Measurements from ENCODE around the gene ASTL.
"Not testable (repeated sequence)": the region's sequence is repeated elsewhere in the genome, so short reads cannot be mapped to it uniquely, and the experiment has no call there.

ASTL gene

DNA sequence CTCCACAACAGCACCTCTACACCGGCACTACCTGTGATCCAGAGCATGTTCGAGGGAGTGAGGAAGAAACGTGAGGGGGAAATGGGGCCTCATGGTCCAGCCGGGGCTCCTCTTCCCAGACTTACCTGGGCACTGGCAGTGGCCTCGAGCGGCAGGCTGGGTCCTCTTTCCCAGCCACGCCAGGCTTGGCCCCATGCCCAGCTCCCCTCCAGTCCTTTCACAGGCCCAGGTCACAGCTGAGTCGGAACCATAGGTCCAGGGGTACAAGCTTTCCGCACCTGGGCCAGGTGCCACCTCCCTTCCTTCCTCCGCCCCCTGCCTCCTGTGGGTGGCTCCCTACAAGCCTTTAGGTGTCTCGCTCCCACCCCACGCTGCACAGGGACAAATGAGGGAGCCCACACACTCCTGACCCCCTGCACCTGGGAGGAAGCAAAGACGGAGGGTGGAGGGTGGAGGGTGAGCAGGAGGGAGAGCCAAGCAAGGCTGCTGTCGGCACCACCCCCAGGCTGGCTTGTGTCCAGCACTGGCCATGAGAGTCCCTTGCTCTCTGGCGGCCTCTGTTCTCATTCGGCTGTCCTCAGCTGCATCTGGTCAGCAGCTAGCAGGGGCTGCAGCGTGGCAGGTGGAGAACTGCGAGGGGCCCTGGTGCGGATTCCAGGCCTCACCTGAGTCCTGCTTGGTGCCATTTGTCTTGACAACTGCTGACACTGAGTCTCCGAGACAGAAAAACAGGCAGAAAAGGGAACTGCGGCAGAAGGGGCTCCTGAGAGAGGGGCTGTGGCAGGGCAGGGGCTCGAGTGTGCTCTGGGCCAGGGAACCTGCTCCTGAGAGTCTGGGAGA is 48.7 kb downstream of the ASTL start:
- no peaks in the 10 kb centered on the region for H3K27me3 ChIP-seq (replicated peaks in 2 of 5; ENCODE audit: control insufficient read depth in 4 of 5, insufficient read depth in 5 of 5, low read length in 4 of 5)
- WGBS (ENCODE audit: insufficient coverage) = 97% methylated on average over 18 of the region's 22 CpGs
- no peak overlapping the region for H3K4me3 ChIP-seq (ENCODE audit: control insufficient read depth in 1 of 7, extremely low read depth in 1 of 7, insufficient read depth in 4 of 7, low read depth in 2 of 7, low read length in 6 of 7)
- no peaks in the 10 kb centered on the region for H3K9me3 ChIP-seq (ENCODE audit: control extremely low read depth in 1 of 5, control insufficient read depth in 4 of 5, insufficient read depth in 2 of 5, low read depth in 1 of 5, low read length in 4 of 5)
- H3K27ac ChIP-seq (ENCODE audit: insufficient read depth in 1 of 2, low read depth in 1 of 2, low read length in 2 of 2, poor library complexity in 1 of 2, severe bottlenecking in 2 of 2) = no peak overlapping the region
- no peak for DNase-seq
- no peaks in the 10 kb centered on the region for H3K4me1 ChIP-seq (ENCODE audit: control extremely low read depth in 1 of 4, control insufficient read depth in 4 of 4, insufficient read depth in 4 of 4, low read length in 3 of 4)
- ChIA-PET POLR2A (no interaction called here), CTCF (interaction anchor here (0.6 to 0.9 kb wide), 3 partner anchors 9 to 21 kb away, joined by 3 read pairs; no protein-coding TSS in a partner anchor)
- no peaks in the 10 kb centered on the region for H3K36me3 ChIP-seq (ENCODE audit: control insufficient read depth in 4 of 4, insufficient read depth in 4 of 4, low read length in 3 of 4)

DNA sequence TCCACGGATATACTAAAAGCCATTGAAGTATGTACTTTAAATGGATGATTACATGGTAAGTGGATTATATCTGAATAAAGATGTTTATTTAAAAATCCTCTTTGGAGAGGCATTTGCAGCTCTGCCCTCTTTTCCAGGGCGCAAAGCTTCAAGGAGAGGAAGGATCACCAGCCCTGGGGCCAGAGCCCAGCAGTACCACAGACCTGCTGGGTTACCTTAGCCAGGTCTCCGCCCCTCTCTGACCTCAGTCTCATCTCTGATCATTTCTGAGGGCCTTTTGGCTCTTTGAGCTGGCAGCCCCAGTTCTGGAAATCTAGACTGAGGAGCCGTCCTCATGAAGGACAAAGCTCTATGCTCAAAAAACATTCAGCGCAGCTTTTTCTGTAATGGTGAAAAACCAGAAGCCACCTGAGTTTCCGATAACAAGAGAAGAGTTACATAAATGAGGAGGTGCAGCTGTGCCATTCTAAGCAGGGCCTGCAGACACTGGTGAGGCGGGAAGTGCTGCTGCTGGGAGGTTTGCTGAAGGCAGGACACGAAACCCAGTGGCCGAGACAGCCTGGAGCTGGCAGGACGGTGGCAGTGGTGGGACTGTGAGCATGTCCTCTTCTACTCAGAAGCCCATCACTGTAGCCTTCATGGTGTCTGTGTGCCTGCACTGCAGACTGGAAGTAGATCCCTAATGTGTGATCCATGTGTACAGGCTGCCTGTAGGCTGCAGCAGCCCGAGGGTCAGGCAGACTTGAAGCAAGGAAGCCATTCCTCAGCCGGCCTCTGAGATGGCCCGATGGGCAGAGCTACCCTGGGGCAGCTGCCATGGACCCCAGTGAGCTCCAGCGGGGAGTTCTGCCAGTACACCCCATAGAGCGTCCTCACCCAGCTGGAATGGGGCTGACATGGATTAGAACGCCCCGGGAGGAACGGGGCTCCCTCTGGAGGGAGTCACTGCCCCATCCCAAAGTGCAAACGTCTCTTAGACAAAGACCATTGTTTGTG is 49.7 kb downstream of the ASTL start:
- POLR2A ChIA-PET = no interaction called here
- DNase-seq = no peak
- no peaks in the 10 kb centered on the region for H3K27me3 ChIP-seq (replicated peaks in 2 of 5; ENCODE audit: control insufficient read depth in 4 of 5, insufficient read depth in 5 of 5, low read length in 4 of 5)
- H3K36me3 ChIP-seq (ENCODE audit: control insufficient read depth in 4 of 4, insufficient read depth in 4 of 4, low read length in 3 of 4) = no peaks in the 10 kb centered on the region
- H3K4me3 ChIP-seq (ENCODE audit: control insufficient read depth in 1 of 7, extremely low read depth in 1 of 7, insufficient read depth in 4 of 7, low read depth in 2 of 7, low read length in 6 of 7) = no peak overlapping the region
- CTCF ChIA-PET = interaction anchor here (0.9 to 1.3 kb wide), 2 partner anchors 20 to 22 kb away, joined by 3 to 5 read pairs; no protein-coding TSS in a partner anchor
- H3K4me1 ChIP-seq (ENCODE audit: control extremely low read depth in 1 of 4, control insufficient read depth in 4 of 4, insufficient read depth in 4 of 4, low read length in 3 of 4) = no peaks in the 10 kb centered on the region
- no peak overlapping the region for H3K27ac ChIP-seq (ENCODE audit: insufficient read depth in 1 of 2, low read depth in 1 of 2, low read length in 2 of 2, poor library complexity in 1 of 2, severe bottlenecking in 2 of 2)
- no peaks in the 10 kb centered on the region for H3K9me3 ChIP-seq (ENCODE audit: control extremely low read depth in 1 of 5, control insufficient read depth in 4 of 5, insufficient read depth in 2 of 5, low read depth in 1 of 5, low read length in 4 of 5)
- 94% methylated on average over 16 of the region's 19 CpGs for WGBS (ENCODE audit: insufficient coverage)

DNA sequence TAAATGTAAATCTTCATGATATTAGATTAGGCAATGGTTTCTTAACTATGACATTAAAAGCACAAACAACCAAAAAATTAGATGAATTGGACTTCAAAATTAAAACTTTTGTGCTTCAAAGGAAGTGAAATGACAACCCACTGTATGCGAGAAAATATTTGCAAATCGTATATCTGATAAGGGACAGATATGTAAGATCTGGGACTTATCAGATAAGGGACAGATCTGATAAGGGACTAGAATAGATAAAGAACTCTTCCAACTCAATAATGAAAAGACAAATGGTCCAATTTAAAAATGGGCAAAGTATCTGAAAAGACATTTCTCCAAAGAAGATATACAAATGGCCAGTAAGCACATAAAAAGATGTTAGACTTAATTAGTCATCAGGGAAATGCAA is 51.2 kb downstream of the ASTL start:
- Histone ChIP-seq H3K27me3 (replicated peaks in 2 of 5; ENCODE audit: control insufficient read depth in 4 of 5, insufficient read depth in 5 of 5, low read length in 4 of 5) (no peaks in the 10 kb centered on the region), H3K27ac (ENCODE audit: insufficient read depth in 1 of 2, low read depth in 1 of 2, low read length in 2 of 2, poor library complexity in 1 of 2, severe bottlenecking in 2 of 2) (no peak overlapping the region), H3K4me3 (ENCODE audit: control insufficient read depth in 1 of 7, extremely low read depth in 1 of 7, insufficient read depth in 4 of 7, low read depth in 2 of 7, low read length in 6 of 7) (no peak overlapping the region), H3K36me3 (ENCODE audit: control insufficient read depth in 4 of 4, insufficient read depth in 4 of 4, low read length in 3 of 4) (no peaks in the 10 kb centered on the region), H3K9me3 (ENCODE audit: control extremely low read depth in 1 of 5, control insufficient read depth in 4 of 5, insufficient read depth in 2 of 5, low read depth in 1 of 5, low read length in 4 of 5) (no peaks in the 10 kb centered on the region), H3K4me1 (ENCODE audit: control extremely low read depth in 1 of 4, control insufficient read depth in 4 of 4, insufficient read depth in 4 of 4, low read length in 3 of 4) (no peaks in the 10 kb centered on the region)
- no CpG with 5 or more reads among the region's 2 CpGs for WGBS (ENCODE audit: insufficient coverage)
- no peak for DNase-seq
- CTCF ChIA-PET = interaction anchor here (0.8 to 1.0 kb wide), 2 partner anchors 12 to 31 kb away, joined by 3 to 4 read pairs; no protein-coding TSS in a partner anchor
- POLR2A ChIA-PET = no interaction called here

DNA sequence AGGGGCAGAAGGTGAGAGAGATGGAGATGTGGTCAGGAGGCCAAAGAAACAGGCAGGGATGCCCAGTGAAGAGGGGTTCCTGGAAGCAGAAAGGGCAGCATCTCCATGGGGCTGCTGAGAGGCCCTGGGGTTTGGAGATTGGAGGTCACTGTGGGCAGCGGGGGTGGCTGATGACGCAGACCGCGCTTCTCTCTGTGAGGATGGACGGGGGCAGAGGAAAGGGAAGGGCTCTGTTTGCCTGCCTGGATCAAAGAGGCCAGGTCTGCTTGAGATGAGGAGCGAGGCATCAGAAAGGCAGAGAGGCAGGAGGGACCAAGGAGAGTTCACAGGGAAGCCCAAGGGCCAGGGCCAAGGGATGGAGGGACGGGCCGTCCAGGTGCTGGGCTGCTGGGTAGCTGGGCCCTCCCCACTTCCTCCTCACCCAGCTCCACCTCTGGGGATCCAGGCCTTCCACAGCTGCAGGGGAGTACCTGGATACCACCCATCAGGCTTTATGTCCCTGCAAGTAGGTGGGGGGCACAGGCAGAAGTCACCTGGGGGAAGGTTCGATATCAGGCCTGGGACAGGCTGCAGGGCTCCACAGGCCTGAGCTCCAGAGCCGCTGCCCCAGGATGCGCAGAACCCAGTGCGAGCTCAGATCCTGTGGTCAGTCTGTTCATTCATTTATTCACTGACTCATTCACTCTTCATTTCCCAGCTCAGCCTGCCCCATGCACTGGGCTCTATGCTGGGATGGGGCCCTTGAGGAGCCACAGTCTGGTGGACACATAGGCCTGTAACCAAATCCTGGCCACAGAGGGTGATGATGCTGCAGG is 52.6 kb downstream of the ASTL start:
- no peaks in the 10 kb centered on the region for H3K36me3 ChIP-seq (ENCODE audit: control insufficient read depth in 4 of 4, insufficient read depth in 4 of 4, low read length in 3 of 4)
- POLR2A ChIA-PET = no interaction called here
- WGBS (ENCODE audit: insufficient coverage) = 99% methylated on average over 8 of the region's 12 CpGs
- DNase-seq = no peak
- no peaks in the 10 kb centered on the region for H3K4me1 ChIP-seq (ENCODE audit: control extremely low read depth in 1 of 4, control insufficient read depth in 4 of 4, insufficient read depth in 4 of 4, low read length in 3 of 4)
- no peaks in the 10 kb centered on the region for H3K9me3 ChIP-seq (ENCODE audit: control extremely low read depth in 1 of 5, control insufficient read depth in 4 of 5, insufficient read depth in 2 of 5, low read depth in 1 of 5, low read length in 4 of 5)
- H3K27me3 ChIP-seq (replicated peaks in 2 of 5; ENCODE audit: control insufficient read depth in 4 of 5, insufficient read depth in 5 of 5, low read length in 4 of 5) = no peaks in the 10 kb centered on the region
- H3K4me3 ChIP-seq (ENCODE audit: control insufficient read depth in 1 of 7, extremely low read depth in 1 of 7, insufficient read depth in 4 of 7, low read depth in 2 of 7, low read length in 6 of 7) = no peak overlapping the region
- no peak overlapping the region for H3K27ac ChIP-seq (ENCODE audit: insufficient read depth in 1 of 2, low read depth in 1 of 2, low read length in 2 of 2, poor library complexity in 1 of 2, severe bottlenecking in 2 of 2)
- CTCF ChIA-PET = interaction anchor here (1.0 kb wide), 1 partner anchor 33 kb away, joined by 4 read pairs; no protein-coding TSS in a partner anchor

GRCh38 chr2:96084858-96085518 is 53.3 kb downstream of the ASTL start:
- H3K36me3 ChIP-seq (ENCODE audit: control insufficient read depth in 4 of 4, insufficient read depth in 4 of 4, low read length in 3 of 4); H3K4me3 ChIP-seq (ENCODE audit: control insufficient read depth in 1 of 7, extremely low read depth in 1 of 7, insufficient read depth in 4 of 7, low read depth in 2 of 7, low read length in 6 of 7); CTCF ChIA-PET; H3K9me3 ChIP-seq (ENCODE audit: control extremely low read depth in 1 of 5, control insufficient read depth in 4 of 5, insufficient read depth in 2 of 5, low read depth in 1 of 5, low read length in 4 of 5); H3K27ac ChIP-seq (ENCODE audit: insufficient read depth in 1 of 2, low read depth in 1 of 2, low read length in 2 of 2, poor library complexity in 1 of 2, severe bottlenecking in 2 of 2); POLR2A ChIA-PET; H3K4me1 ChIP-seq (ENCODE audit: control extremely low read depth in 1 of 4, control insufficient read depth in 4 of 4, insufficient read depth in 4 of 4, low read length in 3 of 4); DNase-seq; H3K27me3 ChIP-seq (replicated peaks in 2 of 5; ENCODE audit: control insufficient read depth in 4 of 5, insufficient read depth in 5 of 5, low read length in 4 of 5): not testable (repeated sequence)
- WGBS (ENCODE audit: insufficient coverage) = 98% methylated on average over 7 of the region's 7 CpGs

GRCh38 chr2:96083989-96084857 is 54.1 kb downstream of the ASTL start:
- CTCF ChIA-PET = no interaction called here
- WGBS (ENCODE audit: insufficient coverage) = 97% methylated on average over 21 of the region's 22 CpGs
- no peaks in the 10 kb centered on the region for H3K9me3 ChIP-seq (ENCODE audit: control extremely low read depth in 1 of 5, control insufficient read depth in 4 of 5, insufficient read depth in 2 of 5, low read depth in 1 of 5, low read length in 4 of 5)
- DNase-seq = no peak
- no peak overlapping the region for H3K27ac ChIP-seq (ENCODE audit: insufficient read depth in 1 of 2, low read depth in 1 of 2, low read length in 2 of 2, poor library complexity in 1 of 2, severe bottlenecking in 2 of 2)
- H3K4me1 ChIP-seq (ENCODE audit: control extremely low read depth in 1 of 4, control insufficient read depth in 4 of 4, insufficient read depth in 4 of 4, low read length in 3 of 4) = no peaks in the 10 kb centered on the region
- H3K4me3 ChIP-seq (ENCODE audit: control insufficient read depth in 1 of 7, extremely low read depth in 1 of 7, insufficient read depth in 4 of 7, low read depth in 2 of 7, low read length in 6 of 7) = no peak overlapping the region
- POLR2A ChIA-PET = no interaction called here
- no peaks in the 10 kb centered on the region for H3K36me3 ChIP-seq (ENCODE audit: control insufficient read depth in 4 of 4, insufficient read depth in 4 of 4, low read length in 3 of 4)
- H3K27me3 ChIP-seq (replicated peaks in 2 of 5; ENCODE audit: control insufficient read depth in 4 of 5, insufficient read depth in 5 of 5, low read length in 4 of 5) = no peaks in the 10 kb centered on the region
